Prostate gland (tissue), 2 donors: ENCODE results near the gene WDR87. TPM values are rescaled to one million over a fixed set of nuclear protein-coding genes. Genes with fewer than 3 reads are reported as not detected.

Source experiments
- DNase-seq: peaks from one replicate; pipeline ENCODE4 v3.0.0-alpha.2; 2019; ENCODE audit warnings: low spot score
- H3K27ac ChIP-seq, 2 donors: fragments of 200-600 bp; sonication (generic); 2 replicates each; pipeline ENCODE4 v1.5.1; 2017 to 2019
- H3K27me3 ChIP-seq: fragments of 200-600 bp; sonication (generic); replicated peaks from 2 replicates; pipeline ENCODE4 v1.5.1; 2019; ENCODE audit not compliant: insufficient read depth
- H3K36me3 ChIP-seq, 2 donors: fragments of 200-600 bp; sonication (generic); 1 replicate in 1 of 2; 2 replicates in 1 of 2; pipeline versions ENCODE4 v1.5.1 to v1.8.1; 2017 to 2019
- H3K4me1 ChIP-seq: fragments of 200-600 bp; sonication (generic); replicated peaks from 2 replicates; pipeline ENCODE4 v1.5.1; 2019
- H3K4me3 ChIP-seq, 2 donors: fragments of 200-600 bp; sonication (generic); 2 replicates each; pipeline ENCODE4 v1.5.1; 2017 to 2019
- H3K9me3 ChIP-seq: fragments of 200-600 bp; sonication (generic); 2 replicates; pipeline ENCODE4 v1.5.1; 2017
- CTCF ChIP-seq, 4 experiments: fragments of 200-600 bp in 2 of 4; fragments of 450-650 bp in 2 of 4; sonication (generic) in 2 of 4; IDR thresholded peaks; 1 replicate in 3 of 4; 2 replicates in 1 of 4; pipeline ENCODE4 v1.5.1; 2016 to 2019; ENCODE audit warnings: antibody characterized with exemption in 4 of 4, mild to moderate bottlenecking in 2 of 4, moderate library complexity in 2 of 4
- POLR2A ChIP-seq: fragments of 450-650 bp; IDR thresholded peaks from one replicate; pipeline ENCODE4 v1.6.1; 2016; ENCODE audit warnings: antibody characterized with exemption, mild to moderate bottlenecking
- POLR2AphosphoS5 ChIP-seq: sonication (generic); formaldehyde crosslinking; IDR thresholded peaks from one replicate; pipeline ENCODE4 v1.6.1; 2017; ENCODE audit warnings: antibody characterized with exemption
- WGBS: methylation state at CpG from one replicate; pipeline ENCODE4 v1.1.5; 2018; 5-methylcytosine and 5-hydroxymethylcytosine counted together
- intact Hi-C: fragments of 100-400 bp; cut with DNase I; formaldehyde crosslinking; loops from one replicate; pipeline ENCODE4 v1.14.2; 2022
- total RNA-seq, 2 donors: library from RNA; depleted of rRNA; stranded (reverse); fragments of >200 nt; gene quantifications; one replicate each; pipeline ENCODE4 v1.1.0, GENCODE V29; 2016

The WDR87 gene
- 1 to 10 TPM in 1 of 2 donors, not detected in 1; 2.0 TPM for total RNA-seq

GRCh38 chr19:37905946-37906868 lies at the start of gene WDR87:
Gene WDR87 (minus strand): TSS chr19:37906594. CDS start chr19:37898239, 8,355 bp downstream.
- H3K4me1 ChIP-seq: peaks cover 7% of the 10 kb centered on the region
- H3K4me3 ChIP-seq: peak within 1 kb of the TSS; percentile 62 to 98
- H3K9me3 ChIP-seq: no peaks in the 10 kb centered on the region
- H3K27ac ChIP-seq: peak within 1 kb of the TSS; percentile 50 to 74
- DNase-seq: peak; percentile 41
- H3K36me3 ChIP-seq: no peaks in the 10 kb centered on the region
- intact Hi-C loops: loop anchor here (10.0 kb wide), 2 partner anchors 189 to 429 kb away; partner anchors contain the start of gene CATSPERG
- peak in 2 of 4 experiments; percentile 9 to 12 for TF ChIP-seq CTCF (IDR thresholded peaks at IDR 0.05)
- TF ChIP-seq POLR2A: no peak
- 5% methylated on average over 63 of the region's 63 CpGs for whole genome bisulfite sequencing
- no peaks in the 10 kb centered on the region for H3K27me3 ChIP-seq

- WGBS: 63% methylated on average over 8 of the region's 8 CpGs
- no peak for DNase-seq
These were observed 49.6 kb upstream of the WDR87 start for GRCh38 chr19:37955986-37956385.

GRCh38 chr19:37954421-37954874 lies 48.1 kb upstream of the WDR87 start:
- WGBS: 61% methylated on average over 10 of the region's 10 CpGs
- no peaks in the 10 kb centered on the region for H3K9me3 ChIP-seq
- intact Hi-C loops: no loop called here
- no peaks in the 10 kb centered on the region for H3K4me1 ChIP-seq
- no peak overlapping the region for H3K4me3 ChIP-seq
- TF ChIP-seq CTCF (IDR thresholded peaks at IDR 0.05): no peak
- no peak for TF ChIP-seq POLR2AphosphoS5
- no peak for TF ChIP-seq POLR2A
- H3K36me3 ChIP-seq: no peaks in the 10 kb centered on the region
- no peaks in the 10 kb centered on the region for H3K27me3 ChIP-seq
- no peak overlapping the region for H3K27ac ChIP-seq
- DNase-seq: no peak

More at GRCh38 chr19:37955986-37956385, 49.6 kb upstream of the WDR87 start:
- no peaks in the 10 kb centered on the region for H3K36me3 ChIP-seq
- no peak for TF ChIP-seq POLR2AphosphoS5
- no peak for TF ChIP-seq CTCF (IDR thresholded peaks at IDR 0.05)
- no peak for TF ChIP-seq POLR2A
- H3K9me3 ChIP-seq: no peaks in the 10 kb centered on the region
- intact Hi-C loops: no loop called here
- no peak overlapping the region for H3K4me3 ChIP-seq
- no peaks in the 10 kb centered on the region for H3K4me1 ChIP-seq
- no peaks in the 10 kb centered on the region for H3K27me3 ChIP-seq
- no peak overlapping the region for H3K27ac ChIP-seq

GRCh38 chr19:37953918-37954303 lies 47.5 kb upstream of the WDR87 start:
- Histone ChIP-seq H3K27me3 (no peaks in the 10 kb centered on the region), H3K36me3 (no peaks in the 10 kb centered on the region), H3K4me1 (no peaks in the 10 kb centered on the region), H3K9me3 (no peaks in the 10 kb centered on the region), H3K4me3 (no peak overlapping the region), H3K27ac (no peak overlapping the region)
- DNase-seq: no peak
- intact Hi-C loops: no loop called here
- no peak for TF ChIP-seq CTCF (IDR thresholded peaks at IDR 0.05)
- TF ChIP-seq POLR2AphosphoS5: no peak
- no peak for TF ChIP-seq POLR2A
- WGBS: 18% methylated on average over 1 of the region's 1 CpG
